Measurements from ENCODE around the gene CDYL.

CDYL gene

GRCh38 chr6:4899249-4900034 is 123.2 kb downstream of the CDYL start:
- H3K4me3 ChIP-seq (ENCODE audit: low read depth, low read length), result no peak overlapping the region
- TF ChIP-seq CTCF (IDR thresholded peaks at IDR 0.05; ENCODE audit: borderline replicate concordance, insufficient read depth, low read depth, low read length), result no peak

GRCh38 chr6:4901386-4902061 is 125.3 kb downstream of the CDYL start:
- no peak overlapping the region for H3K4me3 ChIP-seq (ENCODE audit: low read depth, low read length)
- TF ChIP-seq CTCF (IDR thresholded peaks at IDR 0.05; ENCODE audit: borderline replicate concordance, insufficient read depth, low read depth, low read length), result no peak

DNA sequence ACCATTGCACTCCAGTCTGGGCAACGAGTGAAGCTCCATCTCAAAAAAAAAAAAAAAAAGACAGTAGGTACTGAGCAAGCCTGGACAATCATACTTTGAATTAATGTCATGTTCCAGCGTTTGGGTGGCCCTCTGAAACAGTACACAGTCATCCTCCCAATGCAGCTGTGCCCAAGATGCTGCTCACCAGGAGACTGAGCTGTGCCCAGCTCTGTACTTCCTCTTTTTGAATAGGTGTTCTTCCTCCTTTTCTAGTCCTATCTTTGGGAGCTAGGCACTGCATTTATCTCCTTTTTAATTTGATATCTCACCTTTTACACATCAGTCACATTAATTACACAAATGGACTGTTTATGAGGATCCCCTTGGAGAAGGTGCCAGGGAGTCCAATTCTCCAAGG is 126.2 kb downstream of the CDYL start:
- no peak for TF ChIP-seq CTCF (IDR thresholded peaks at IDR 0.05; ENCODE audit: borderline replicate concordance, insufficient read depth, low read depth, low read length)
- no peak overlapping the region for H3K4me3 ChIP-seq (ENCODE audit: low read depth, low read length)

DNA sequence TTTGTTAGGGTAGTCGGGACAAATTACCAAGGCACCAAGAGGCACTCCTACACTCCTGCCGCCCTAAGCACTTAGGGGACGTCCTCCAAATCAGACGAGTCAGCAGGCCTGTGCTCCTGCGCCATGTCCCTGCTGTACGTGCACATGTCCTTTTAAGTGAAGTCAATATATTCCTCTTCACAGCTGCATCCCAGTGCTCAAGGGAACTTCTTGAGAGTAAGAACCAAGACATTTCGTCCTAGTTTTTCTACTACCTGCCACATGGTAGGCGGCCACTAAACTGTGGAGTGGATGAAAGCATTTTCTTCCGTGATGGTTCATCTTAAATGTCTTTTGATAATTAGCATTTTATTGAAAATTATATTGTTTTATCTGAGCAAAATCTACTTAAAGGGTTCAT is 126.9 kb downstream of the CDYL start:
- TF ChIP-seq CTCF (IDR thresholded peaks at IDR 0.05; ENCODE audit: borderline replicate concordance, insufficient read depth, low read depth, low read length), result no peak
- H3K4me3 ChIP-seq (ENCODE audit: low read depth, low read length), result no peak overlapping the region

- TF ChIP-seq CTCF (IDR thresholded peaks at IDR 0.05; ENCODE audit: borderline replicate concordance, insufficient read depth, low read depth, low read length), result no peak
- H3K4me3 ChIP-seq (ENCODE audit: low read depth, low read length), result no peak overlapping the region
These were observed 127.7 kb downstream of the CDYL start for GRCh38 chr6:4903751-4904370.

GRCh38 chr6:4904461-4905025 is 128.3 kb downstream of the CDYL start:
- no peak overlapping the region for H3K4me3 ChIP-seq (ENCODE audit: low read depth, low read length)
- no peak for TF ChIP-seq CTCF (IDR thresholded peaks at IDR 0.05; ENCODE audit: borderline replicate concordance, insufficient read depth, low read depth, low read length)
